OCI-LY7 (cell line): ENCODE results near the gene GSK3A. TPM values are rescaled to one million over a fixed set of nuclear protein-coding genes. Genes with fewer than 3 reads are reported as not detected.

Experiments
- BruUV-seq: library from RNA; stranded (reverse); fragments of 400-500 nt; replicated peaks from 2 replicates; lab custom pipeline; 2021; lab: Mats Ljungman, UMichigan
- CTCF ChIA-PET: fragments of 300-600 bp; sonication (Branson Sonifier 250); formaldehyde crosslinking; loops from one replicate; lab custom pipeline; 2022; ENCODE audit warnings: antibody characterized with exemption; ENCODE audit not compliant: unreplicated experiment; lab: Charles Lee
- POLR2A ChIA-PET: fragments of 300-600 bp; sonication (Branson Sonifier 250); formaldehyde crosslinking; loops from one replicate; lab custom pipeline; 2022; ENCODE audit warnings: antibody characterized with exemption; lab: Charles Lee
- DNase-seq: peaks from one replicate; pipeline ENCODE4 v3.0.0-alpha.2; 2015; ENCODE audit warnings: low spot score
- H2AFZ ChIP-seq: fragments of 200-600 bp; sonication (generic), shearing (Covaris generic); 2 replicates; pipeline ENCODE4 v1.6.1; 2014; ENCODE audit warnings: mild to moderate bottlenecking, antibody characterized with exemption, low read length, moderate library complexity
- H3K27ac ChIP-seq: fragments of 200-600 bp; sonication (generic); 2 replicates; pipeline ENCODE4 v1.5.1; 2014; ENCODE audit warnings: mixed run types, low read depth, mild to moderate bottlenecking, moderate library complexity, low read length, inconsistent platforms; ENCODE audit not compliant: poor library complexity, severe bottlenecking
- H3K36me3 ChIP-seq: fragments of 200-600 bp; sonication (generic); 2 replicates; pipeline ENCODE4 v1.6.1; 2014; ENCODE audit warnings: mild to moderate bottlenecking, antibody characterized with exemption, low read length, moderate library complexity, mixed read lengths; ENCODE audit not compliant: insufficient read depth
- H3K4me1 ChIP-seq: fragments of 200-600 bp; sonication (generic); 2 replicates; pipeline ENCODE4 v1.5.1; 2014; ENCODE audit warnings: mild to moderate bottlenecking, low read length; ENCODE audit not compliant: insufficient read depth, poor library complexity, severe bottlenecking
- H3K4me2 ChIP-seq: fragments of 200-600 bp; sonication (generic); 2 replicates; pipeline ENCODE4 v1.6.1; 2014; ENCODE audit warnings: mild to moderate bottlenecking, low read length
- H3K4me3 ChIP-seq: fragments of 200-600 bp; sonication (generic); 2 replicates; pipeline ENCODE4 v1.5.1; 2014; ENCODE audit warnings: mild to moderate bottlenecking, low read depth, low read length; ENCODE audit not compliant: poor library complexity, severe bottlenecking
- H3K79me2 ChIP-seq: fragments of 200-600 bp; sonication (generic); 2 replicates; pipeline ENCODE4 v1.6.1; 2016; ENCODE audit warnings: low read depth, mild to moderate bottlenecking, low read length, moderate library complexity, mixed read lengths; ENCODE audit not compliant: insufficient read depth
- H3K9me2 ChIP-seq: fragments of 200-600 bp; sonication (generic); 2 replicates; pipeline ENCODE4 v1.6.1; 2016; ENCODE audit warnings: mild to moderate bottlenecking, low read length, mixed read lengths; ENCODE audit not compliant: insufficient read depth
- H3K9me3 ChIP-seq: fragments of 200-600 bp; sonication (generic); 2 replicates; pipeline ENCODE4 v1.6.1; 2014; ENCODE audit warnings: mild to moderate bottlenecking, mixed run types, low read length, mixed read lengths
- H4K20me1 ChIP-seq: fragments of 200-600 bp; sonication (generic); 2 replicates; pipeline ENCODE4 v1.6.1; 2014; ENCODE audit warnings: mild to moderate bottlenecking, antibody characterized with exemption, low read length, moderate library complexity, mixed read lengths; ENCODE audit not compliant: insufficient read depth
- EZH2phosphoT487 ChIP-seq: fragments of 200-600 bp; sonication (generic); IDR thresholded peaks from 2 replicates; pipeline ENCODE4 v1.6.1; 2018; ENCODE audit warnings: low read depth, borderline replicate concordance, mild to moderate bottlenecking, mixed run types, antibody characterized with exemption, low read length, moderate library complexity, mixed read lengths
- intact Hi-C: fragments of 100-400 bp; cut with micrococcal nuclease; formaldehyde crosslinking; loops from one replicate; pipeline ENCODE4 v1.10.0; 2022; ENCODE audit not compliant: unreplicated experiment
- total RNA-seq, 2 experiments: library from RNA; depleted of rRNA in 1 of 2; stranded (reverse); fragments of >200 nt in 1 of 2; shearing (Covaris generic) in 1 of 2; gene quantifications; 2 replicates each; pipeline ENCODE4 v1.2.3, GENCODE V29; 2014 to 2022
- TF ChIP-seq, protein P1 (sequence below): fragments of 200-600 bp; sonication (generic); conservative IDR thresholded peaks from 2 replicates; pipeline ENCODE4 v1.5.1; 2014; ENCODE audit warnings: mild to moderate bottlenecking, antibody characterized with exemption, low read length, moderate library complexity, mixed read lengths

Gene GSK3A
- total RNA-seq, 2 experiments from 2014 or later = 20.9 to 29.2 TPM

DNA sequence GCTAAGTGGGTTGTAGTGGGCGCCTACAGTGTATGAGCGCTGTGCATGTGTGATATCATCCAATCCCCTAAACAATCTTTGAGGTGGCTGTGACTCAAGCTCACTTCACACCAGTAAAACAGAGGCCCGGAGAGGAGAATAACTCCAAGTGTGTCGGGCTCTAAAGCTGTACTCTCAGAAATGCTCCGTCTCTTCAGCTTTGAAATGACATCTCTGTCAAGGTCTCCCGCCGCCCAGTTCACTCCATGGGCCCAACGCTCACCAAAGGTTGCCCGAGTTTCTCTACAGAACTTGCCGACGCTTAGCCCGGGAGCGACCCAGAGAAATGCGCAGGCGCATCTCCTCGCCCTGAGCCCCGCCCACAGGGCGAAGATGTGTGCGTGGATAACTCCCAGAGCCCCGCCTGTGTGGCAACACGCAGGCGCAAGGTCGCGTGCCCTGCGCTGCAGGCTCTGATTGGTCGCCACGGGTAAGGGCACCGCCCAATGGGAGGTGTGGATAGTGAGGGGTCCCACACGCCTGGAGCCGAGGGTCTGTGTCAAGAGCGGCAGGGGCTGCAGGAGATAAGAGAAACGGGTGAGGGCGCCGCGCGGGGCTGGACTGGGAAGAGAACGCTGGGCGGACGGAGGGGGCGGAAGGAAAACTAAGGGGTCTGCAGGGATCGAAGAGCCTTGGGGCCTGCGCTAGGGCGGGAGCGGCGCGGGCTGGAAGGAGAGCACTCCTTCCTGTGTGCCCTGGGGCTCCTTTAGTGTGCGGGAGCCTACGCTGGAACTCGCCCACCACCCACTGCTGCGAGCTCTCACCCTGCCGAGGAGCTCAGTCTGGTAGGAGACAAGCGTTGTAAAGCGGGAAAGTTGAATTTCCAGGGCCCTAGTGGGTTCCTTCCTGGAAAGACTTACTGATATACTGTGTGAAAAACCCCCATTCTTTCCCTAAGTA, 22.3 kb downstream of the GSK3A start, which contains the start of gene ZNF526:
TSS of gene ZNF526 (plus strand) at position 501 of the 939 bp plus-strand sequence. CDS start 4,092 bp downstream, outside the sequence.
- H3K27ac ChIP-seq = peak within 1 kb of the TSS; percentile 65
- ChIA-PET POLR2A (interaction anchor here (0.6 to 2.8 kb wide), 3 partner anchors 14 to 101 kb away, joined by 3 to 7 read pairs (median 4); partner anchors contain the start of gene GSK3A), CTCF (no interaction called here)
- peaks cover 10% of the 10 kb centered on the region; the same call in 1 of the 2 replicates for H4K20me1 ChIP-seq
- H3K9me2 ChIP-seq = no peaks in the 10 kb centered on the region
- TSS peak; percentile 88 for BruUV-seq
- H3K9me3 ChIP-seq = no peaks in the 10 kb centered on the region
- TF ChIP-seq, protein P1, sequence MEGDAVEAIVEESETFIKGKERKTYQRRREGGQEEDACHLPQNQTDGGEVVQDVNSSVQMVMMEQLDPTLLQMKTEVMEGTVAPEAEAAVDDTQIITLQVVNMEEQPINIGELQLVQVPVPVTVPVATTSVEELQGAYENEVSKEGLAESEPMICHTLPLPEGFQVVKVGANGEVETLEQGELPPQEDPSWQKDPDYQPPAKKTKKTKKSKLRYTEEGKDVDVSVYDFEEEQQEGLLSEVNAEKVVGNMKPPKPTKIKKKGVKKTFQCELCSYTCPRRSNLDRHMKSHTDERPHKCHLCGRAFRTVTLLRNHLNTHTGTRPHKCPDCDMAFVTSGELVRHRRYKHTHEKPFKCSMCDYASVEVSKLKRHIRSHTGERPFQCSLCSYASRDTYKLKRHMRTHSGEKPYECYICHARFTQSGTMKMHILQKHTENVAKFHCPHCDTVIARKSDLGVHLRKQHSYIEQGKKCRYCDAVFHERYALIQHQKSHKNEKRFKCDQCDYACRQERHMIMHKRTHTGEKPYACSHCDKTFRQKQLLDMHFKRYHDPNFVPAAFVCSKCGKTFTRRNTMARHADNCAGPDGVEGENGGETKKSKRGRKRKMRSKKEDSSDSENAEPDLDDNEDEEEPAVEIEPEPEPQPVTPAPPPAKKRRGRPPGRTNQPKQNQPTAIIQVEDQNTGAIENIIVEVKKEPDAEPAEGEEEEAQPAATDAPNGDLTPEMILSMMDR = peak; percentile 41; the same call in 1 of the 2 replicates
- no peak for TF ChIP-seq EZH2phosphoT487
- H3K4me3 ChIP-seq = peak within 1 kb of the TSS; percentile 82
- peaks cover 51% of the 10 kb centered on the region for H3K79me2 ChIP-seq
- intact Hi-C loops = no loop called here
- H3K36me3 ChIP-seq = peaks cover 28% of the 10 kb centered on the region
- peak within 1 kb of the TSS; percentile 93 for H3K4me2 ChIP-seq
- peak within 1 kb of the TSS; percentile 44 for H2AFZ ChIP-seq
- DNase-seq = peak; percentile 99
- H3K4me1 ChIP-seq = peaks cover 42% of the 10 kb centered on the region

DNA sequence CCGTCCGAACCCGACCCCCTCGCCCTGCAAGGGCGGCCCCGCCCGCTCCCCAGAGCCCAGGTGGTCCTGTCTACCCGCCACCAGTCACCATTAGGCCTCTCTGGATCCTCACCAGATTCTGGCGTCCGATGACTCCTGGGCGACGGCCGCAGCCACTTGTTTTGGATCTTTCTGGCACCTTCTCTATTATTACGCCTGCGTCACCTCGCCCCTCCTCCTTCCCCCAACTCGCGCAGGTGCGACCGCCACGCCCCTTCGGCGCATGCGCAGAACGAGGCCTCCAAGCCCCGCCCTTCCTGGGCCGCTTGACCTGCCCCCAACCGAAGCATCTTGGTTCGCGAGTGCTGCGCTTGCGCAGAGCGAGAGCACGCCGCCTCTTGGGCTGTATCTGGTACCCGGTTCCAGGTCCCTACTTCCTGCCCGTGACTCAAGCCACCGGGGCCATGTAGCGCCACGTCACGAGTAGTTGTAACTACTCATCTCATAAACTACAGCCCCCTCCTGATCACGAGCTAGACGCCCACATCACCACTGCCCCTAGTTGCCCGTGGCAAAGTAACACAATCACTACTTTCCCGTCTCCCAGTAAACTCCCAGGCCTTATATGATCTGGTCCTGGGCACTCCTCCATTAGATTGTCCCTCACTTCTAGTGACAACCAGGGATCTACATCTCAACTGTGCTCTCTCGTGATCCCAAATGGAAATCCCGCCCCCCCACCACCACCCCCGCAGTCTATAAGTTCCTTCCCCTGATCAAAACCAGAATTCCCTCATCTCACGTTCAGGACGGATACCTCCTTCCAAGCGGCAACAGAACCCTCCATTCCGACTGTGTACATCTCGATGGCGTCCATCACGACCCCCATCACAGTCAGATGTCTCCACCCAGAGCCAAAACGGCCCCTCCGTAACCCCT, 24.6 kb downstream of the GSK3A start, which contains the start of gene DEDD2:
TSS of gene DEDD2 (minus strand) at position 158 of the 918 bp plus-strand sequence. CDS start 670 bp downstream, outside the sequence.
- TF ChIP-seq, protein P1 = no peak; the same call in 1 of the 2 replicates
- TF ChIP-seq EZH2phosphoT487 = no peak
- peaks cover 10% of the 10 kb centered on the region; the same call in 1 of the 2 replicates for H4K20me1 ChIP-seq
- peak within 1 kb of the TSS; percentile 85 for H3K4me3 ChIP-seq
- intact Hi-C loops = no loop called here
- ChIA-PET POLR2A (interaction anchor here (0.5 kb wide), 1 partner anchor 17 kb away, joined by 3 read pairs; no protein-coding TSS in a partner anchor), CTCF (no interaction called here)
- H3K4me1 ChIP-seq = peaks cover 42% of the 10 kb centered on the region
- peak; percentile 98 for DNase-seq
- peak within 1 kb of the TSS; percentile 91 for H3K4me2 ChIP-seq
- H3K36me3 ChIP-seq = peaks cover 36% of the 10 kb centered on the region
- H2AFZ ChIP-seq = peak within 1 kb of the TSS; percentile 53; the same call in 1 of the 2 replicates
- no TSS peak for BruUV-seq
- H3K9me2 ChIP-seq = no peaks in the 10 kb centered on the region
- H3K27ac ChIP-seq = peak within 1 kb of the TSS; percentile 68
- H3K9me3 ChIP-seq = no peaks in the 10 kb centered on the region
- peaks cover 60% of the 10 kb centered on the region for H3K79me2 ChIP-seq
